GM19351 (cell line): ENCODE data around the gene GP1BB.

Experiments
- ATAC-seq: cut with Tn5 transposase; IDR thresholded peaks from one replicate; pipeline ENCODE4 v1.9.1; 2021; ENCODE audit warnings: mild to moderate bottlenecking, moderate library complexity; ENCODE audit not compliant: unreplicated experiment

GP1BB gene

DNA sequence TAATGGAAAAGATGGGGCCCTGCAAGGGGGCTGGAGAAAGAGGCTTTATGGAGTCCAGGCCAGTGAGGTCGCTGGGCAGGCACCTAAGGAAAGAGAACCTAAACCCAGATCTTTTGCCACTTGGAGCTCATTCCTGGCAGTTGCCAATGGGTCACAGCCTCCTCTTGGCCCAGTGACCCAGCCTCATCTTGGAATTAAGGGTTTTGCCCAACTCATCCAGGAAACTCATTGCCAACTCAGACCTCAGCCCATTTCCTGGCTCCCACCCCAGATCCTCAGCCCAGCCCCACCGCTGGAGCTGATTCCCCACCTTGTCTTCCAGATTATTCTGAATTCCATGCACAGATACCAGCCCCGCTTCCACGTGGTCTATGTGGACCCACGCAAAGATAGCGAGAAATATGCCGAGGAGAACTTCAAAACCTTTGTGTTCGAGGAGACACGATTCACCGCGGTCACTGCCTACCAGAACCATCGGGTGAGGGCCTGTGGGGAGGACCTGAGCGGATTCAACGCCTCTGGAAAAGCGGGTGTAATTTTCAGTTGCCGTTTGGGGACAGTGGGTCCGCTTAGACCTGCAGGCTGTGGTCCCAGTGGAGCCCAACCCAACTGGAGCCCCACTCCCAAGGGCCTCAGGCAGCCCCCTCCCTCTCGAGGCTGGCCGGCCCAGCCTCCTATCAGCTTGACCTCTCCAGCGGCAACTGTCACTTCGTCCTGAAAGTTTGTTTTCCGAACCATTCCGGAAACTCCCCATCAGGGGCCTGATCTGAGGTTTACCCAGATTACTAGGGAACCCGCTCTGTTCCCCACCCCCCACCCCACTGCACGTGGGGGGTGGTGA, 41.5 kb downstream of the GP1BB start:
- ATAC-seq: no peak

DNA sequence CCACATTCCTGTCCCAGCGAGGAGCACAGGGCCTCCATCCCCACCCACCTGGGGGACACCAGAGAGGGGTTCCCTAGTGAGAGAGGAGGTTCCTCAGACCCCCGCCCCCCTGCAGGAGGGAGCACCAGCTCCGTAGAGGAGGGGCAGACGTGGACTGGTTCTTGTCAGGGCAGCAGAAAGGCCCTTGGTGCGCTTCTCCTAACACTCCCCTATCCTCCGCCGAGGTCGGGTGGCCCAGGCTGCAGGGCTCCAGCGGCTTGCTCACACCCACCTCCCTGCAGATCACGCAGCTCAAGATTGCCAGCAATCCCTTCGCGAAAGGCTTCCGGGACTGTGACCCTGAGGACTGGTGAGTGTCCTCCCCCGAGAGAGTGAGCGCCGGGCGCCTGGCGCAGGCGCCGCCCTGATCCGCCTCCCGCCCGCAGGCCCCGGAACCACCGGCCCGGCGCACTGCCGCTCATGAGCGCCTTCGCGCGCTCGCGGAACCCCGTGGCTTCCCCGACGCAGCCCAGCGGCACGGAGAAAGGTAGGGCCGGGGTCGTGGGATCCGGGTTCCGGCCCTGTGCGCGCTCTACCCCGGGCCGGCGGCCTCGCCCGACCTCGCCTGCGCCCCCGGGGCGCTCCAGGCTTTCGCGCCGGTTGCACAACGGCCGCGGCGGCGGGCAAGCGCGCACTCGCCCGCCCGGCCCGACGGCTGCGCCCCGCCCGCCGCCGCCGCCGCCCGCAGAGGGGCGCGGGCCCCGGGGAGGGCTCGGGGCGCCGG, 42.3 kb downstream of the GP1BB start:
- no peak for ATAC-seq

DNA sequence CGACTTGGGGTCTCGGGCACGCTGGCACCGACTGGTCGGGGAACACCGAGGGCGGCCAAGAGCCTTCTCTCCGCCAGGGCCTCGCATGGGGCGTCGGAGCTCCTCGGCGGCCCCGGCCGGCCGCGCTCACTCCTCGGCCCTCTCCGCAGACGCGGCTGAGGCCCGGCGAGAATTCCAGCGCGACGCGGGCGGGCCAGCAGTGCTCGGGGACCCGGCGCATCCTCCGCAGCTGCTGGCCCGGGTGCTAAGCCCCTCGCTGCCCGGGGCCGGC, 42.8 kb downstream of the GP1BB start:
- ATAC-seq: no peak

DNA sequence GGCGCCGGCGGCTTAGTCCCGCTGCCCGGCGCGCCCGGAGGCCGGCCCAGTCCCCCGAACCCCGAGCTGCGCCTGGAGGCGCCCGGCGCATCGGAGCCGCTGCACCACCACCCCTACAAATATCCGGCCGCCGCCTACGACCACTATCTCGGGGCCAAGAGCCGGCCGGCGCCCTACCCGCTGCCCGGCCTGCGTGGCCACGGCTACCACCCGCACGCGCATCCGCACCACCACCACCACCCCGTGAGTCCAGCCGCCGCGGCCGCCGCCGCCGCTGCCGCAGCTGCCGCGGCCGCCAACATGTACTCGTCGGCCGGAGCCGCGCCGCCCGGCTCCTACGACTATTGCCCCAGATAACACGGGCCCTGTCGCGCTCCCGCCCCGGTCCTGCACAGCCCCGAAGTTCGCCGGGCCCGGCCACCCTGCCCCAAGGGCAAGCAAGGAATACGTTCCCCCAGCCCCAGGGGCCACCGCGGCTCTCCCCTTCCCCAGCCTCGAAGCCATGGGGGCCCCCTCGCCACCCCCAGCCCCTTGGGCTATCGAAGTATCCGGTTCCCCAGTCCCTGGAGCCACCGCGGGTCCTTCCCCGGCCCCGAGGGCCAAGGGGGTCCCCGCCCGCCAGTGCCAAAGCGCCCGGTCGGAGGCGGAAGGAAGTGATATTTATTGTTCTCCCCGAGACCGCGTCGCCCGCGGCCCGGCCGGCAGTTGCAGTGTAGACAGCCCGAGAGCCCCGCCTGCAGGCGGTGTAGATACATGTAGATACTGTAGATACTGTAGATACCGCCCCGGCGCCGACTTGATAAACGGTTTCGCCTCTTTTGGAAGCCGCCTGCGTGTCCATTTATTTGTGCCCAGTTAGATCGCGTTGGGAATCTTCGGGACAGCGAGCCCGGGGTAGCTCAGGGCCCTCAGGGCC, 43.4 kb downstream of the GP1BB start:
- ATAC-seq: no peak

DNA sequence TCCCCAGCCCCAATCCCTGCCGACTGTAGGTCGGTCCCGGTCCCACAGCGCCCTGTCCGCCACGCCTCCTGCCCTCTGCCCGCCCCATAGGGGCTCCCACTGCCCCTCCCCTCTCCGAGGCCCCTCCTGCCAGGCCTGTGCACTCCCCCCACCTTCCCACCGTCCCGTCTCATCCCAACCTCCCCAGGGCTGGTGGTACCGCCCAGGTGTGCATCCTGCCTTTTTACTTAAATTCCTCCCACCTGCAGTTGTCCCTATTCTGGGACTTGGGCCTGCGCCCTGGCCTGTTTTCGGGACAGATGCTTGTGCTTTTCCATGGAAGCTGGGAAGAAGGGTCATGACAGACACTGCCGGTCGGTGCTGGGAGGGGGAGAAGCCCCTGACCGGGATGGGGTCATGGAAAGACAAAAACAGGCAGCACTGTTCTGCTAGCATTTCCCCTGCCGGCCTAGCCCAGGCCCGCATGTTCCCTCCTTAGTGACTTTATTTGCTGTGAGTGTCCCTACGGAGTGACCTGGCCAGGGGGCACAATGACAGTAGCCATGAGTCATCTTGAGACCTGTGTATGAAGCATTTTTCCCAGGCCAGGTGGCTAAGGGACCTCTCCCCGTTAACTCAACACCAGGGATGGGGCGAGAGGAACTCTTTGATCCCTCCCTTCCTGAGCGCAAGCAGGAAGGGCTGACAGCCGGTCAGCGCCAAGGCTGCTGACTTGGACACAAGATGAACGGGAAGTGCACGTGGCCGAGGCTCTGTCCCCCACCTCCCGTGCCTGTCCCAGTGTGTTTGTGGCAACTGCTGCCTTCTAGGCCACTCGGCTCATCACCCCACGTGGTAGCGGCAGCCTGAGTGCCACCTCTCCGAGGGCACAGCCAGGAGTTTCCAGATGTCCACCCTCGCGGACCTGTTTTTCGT, 44.3 kb downstream of the GP1BB start:
- ATAC-seq: no peak

DNA sequence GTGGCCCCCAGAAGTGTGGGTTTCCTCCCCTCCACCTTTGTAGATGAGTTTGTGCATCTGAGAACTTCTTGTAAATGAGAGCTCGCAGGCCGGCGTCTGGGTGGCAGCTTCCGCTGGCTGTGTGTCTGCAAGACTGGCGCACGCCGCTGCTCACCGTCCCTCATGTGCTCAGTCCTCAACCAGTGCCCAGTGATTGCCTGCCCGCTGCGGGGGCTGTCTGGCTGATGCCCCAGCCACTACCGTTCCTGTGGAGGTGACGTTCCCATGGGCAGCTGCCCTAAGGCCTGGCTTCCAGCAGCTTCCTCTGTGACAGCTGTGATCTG, 46.0 kb downstream of the GP1BB start:
- no peak for ATAC-seq

DNA sequence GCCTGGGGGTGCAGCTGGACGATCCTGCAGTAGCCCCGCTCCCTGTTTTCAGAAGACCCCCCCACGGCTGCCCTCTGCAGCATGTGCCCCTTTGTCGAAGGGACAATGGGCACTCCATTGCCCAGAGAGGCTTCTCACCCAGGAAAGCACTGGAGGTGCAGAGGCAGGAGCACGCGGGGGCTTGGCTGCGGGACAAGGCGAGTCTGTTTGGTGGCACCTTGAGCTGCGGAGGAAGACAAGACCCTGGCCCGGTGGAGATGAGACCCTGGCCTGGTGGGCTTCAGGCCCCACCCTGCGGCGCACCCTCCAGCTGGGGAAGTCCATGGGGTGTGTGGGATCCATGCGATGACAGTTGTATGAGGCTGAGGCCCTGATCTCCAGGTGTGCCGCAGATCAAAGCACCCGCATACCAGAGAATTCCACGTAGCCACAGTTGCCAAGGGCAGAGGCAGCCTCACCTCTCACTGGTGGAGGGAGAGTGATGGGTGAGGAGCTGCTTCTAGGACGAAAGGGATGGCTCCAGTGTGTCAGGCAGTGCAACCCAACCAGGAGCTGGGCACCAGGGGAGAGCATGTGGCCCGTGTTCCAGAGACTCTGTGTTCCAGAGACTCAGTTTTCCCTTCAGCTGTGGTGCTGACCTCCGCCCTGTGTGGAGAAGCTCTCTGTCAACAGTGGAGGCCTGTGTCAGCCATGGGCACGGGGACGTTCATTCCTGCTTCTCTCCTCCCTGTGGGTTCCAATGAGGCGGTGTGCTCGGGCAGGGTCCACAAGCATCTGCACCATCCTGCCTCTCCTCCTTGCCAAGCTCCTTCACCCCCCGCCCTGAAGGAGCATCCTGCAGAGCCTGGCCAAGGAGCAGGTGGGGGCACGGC, 47.2 kb downstream of the GP1BB start:
- ATAC-seq: no peak

DNA sequence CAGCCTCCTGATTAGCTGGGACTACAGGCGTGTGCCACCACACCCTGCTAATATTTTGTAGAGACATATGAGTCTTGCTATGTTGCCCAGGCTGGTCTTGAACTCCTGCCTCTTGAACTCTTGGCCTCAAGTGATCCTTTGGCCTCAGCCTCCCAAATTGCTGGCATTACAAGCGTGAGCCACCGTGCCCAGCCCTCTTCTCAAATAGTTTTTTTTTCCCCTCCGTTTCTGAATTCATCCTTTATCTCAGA, 49.0 kb downstream of the GP1BB start:
- no peak for ATAC-seq

DNA sequence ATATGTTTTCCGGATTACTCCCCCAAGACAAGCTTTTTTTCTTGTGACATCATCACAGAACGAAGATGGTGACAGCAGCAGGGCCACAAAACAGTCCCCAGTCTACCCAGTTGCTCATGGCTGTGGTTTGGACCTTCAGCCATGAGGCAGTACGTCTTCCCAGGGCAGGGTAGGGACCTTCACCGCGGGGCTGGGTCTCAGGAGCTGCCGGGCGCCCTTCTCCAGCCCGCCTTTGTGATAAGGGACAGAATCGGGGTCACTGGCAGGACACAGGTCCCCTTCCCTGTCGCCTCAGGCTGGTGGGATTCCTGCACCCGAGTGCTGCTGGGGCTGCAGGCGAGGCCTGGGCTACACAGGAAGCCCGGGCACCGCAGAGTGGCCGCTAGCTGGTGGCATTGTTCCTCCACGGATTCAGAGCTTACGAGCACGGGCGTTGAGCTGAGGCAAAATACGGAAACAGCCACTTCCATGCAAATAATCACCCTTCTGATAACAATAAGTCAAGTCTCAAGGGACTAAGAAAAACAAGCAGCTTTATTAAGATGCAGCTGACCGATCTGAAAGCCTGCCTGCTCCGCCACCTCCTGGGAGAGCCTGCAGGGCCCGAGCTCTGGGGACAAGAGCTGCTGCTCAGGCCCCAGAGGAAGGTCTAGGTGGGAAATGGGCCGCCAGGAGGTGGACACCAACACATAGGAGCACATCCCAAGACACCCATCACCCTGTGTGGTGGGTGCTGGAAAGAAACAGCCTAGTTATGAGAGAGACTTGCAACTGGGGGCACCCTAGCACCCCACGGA, 49.5 kb downstream of the GP1BB start:
- no peak for ATAC-seq

DNA sequence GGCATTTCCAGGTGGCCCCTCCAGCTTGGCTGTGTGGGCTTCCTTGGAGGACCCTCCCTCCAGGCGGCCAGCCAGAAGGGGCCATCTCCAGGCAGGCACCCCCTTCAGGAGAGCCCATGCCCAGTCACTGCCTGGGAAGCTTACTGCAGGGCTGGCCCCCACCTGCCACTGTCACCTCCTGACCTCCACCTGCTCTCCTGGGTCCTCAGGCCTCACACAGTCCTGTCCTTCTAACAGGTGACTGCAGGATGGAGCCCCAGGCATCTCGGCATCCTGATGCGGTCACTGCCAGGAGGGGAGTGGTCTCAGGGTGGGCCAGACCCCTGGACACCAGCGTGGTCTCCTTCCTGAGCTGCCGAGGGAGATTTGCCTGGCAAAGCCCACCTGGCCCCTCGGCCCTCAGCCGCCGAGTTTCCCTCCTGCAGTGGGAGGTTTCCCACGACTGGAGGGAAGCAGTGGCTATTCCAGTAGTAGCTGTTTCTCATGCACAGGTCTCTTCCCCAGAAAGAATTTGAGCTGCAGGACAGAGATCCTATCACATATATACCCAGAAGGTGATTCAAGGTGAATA, 50.2 kb downstream of the GP1BB start:
- no peak for ATAC-seq
